ENCODE data around the gene OR2AK2.

DNA sequence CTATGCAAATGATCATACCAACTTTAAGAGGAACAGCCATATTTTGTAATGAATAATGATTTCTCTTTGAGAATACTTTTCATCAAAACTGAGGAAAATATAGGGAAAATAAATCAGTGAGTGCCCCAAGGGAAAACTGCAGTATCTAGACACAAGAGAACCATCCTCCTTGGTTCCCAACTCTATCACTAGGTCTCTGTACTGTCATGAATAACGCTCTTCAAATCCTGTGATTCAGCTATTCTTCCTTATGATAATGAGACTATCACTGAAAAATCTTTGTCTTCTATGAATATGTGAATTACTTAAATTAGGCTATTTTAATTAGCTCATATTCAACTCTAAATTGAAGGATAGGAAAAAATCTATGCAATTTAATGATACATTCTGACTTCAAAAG lies 50.8 kb downstream of the OR2AK2 start:
- TF ChIP-seq EZH2phosphoT487 (IDR thresholded peaks at IDR 0.05; ENCODE audit: borderline replicate concordance, low read depth) = no peak
- TF ChIP-seq, protein P1, sequence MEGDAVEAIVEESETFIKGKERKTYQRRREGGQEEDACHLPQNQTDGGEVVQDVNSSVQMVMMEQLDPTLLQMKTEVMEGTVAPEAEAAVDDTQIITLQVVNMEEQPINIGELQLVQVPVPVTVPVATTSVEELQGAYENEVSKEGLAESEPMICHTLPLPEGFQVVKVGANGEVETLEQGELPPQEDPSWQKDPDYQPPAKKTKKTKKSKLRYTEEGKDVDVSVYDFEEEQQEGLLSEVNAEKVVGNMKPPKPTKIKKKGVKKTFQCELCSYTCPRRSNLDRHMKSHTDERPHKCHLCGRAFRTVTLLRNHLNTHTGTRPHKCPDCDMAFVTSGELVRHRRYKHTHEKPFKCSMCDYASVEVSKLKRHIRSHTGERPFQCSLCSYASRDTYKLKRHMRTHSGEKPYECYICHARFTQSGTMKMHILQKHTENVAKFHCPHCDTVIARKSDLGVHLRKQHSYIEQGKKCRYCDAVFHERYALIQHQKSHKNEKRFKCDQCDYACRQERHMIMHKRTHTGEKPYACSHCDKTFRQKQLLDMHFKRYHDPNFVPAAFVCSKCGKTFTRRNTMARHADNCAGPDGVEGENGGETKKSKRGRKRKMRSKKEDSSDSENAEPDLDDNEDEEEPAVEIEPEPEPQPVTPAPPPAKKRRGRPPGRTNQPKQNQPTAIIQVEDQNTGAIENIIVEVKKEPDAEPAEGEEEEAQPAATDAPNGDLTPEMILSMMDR (IDR thresholded peaks at IDR 0.05) = no peak
- TF ChIP-seq EP300 (IDR thresholded peaks at IDR 0.05; ENCODE audit: borderline replicate concordance in 1 of 2, low read depth in 1 of 2, low read length in 1 of 2) = no peak
- TF ChIP-seq, protein P2, sequence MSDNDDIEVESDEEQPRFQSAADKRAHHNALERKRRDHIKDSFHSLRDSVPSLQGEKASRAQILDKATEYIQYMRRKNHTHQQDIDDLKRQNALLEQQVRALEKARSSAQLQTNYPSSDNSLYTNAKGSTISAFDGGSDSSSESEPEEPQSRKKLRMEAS (IDR thresholded peaks at IDR 0.05; ENCODE audit: low read depth) = no peak
- no peak for TF ChIP-seq POLR2AphosphoS5 (IDR thresholded peaks at IDR 0.05; ENCODE audit: low read depth, low read length)
- TF ChIP-seq, protein P3, sequence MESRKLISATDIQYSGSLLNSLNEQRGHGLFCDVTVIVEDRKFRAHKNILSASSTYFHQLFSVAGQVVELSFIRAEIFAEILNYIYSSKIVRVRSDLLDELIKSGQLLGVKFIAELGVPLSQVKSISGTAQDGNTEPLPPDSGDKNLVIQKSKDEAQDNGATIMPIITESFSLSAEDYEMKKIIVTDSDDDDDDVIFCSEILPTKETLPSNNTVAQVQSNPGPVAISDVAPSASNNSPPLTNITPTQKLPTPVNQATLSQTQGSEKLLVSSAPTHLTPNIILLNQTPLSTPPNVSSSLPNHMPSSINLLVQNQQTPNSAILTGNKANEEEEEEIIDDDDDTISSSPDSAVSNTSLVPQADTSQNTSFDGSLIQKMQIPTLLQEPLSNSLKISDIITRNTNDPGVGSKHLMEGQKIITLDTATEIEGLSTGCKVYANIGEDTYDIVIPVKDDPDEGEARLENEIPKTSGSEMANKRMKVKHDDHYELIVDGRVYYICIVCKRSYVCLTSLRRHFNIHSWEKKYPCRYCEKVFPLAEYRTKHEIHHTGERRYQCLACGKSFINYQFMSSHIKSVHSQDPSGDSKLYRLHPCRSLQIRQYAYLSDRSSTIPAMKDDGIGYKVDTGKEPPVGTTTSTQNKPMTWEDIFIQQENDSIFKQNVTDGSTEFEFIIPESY (IDR thresholded peaks at IDR 0.05; ENCODE audit: borderline replicate concordance, low read depth) = no peak
- no peak for TF ChIP-seq GABPA (IDR thresholded peaks at IDR 0.05; ENCODE audit: low read depth)
- no peak for TF ChIP-seq MEF2A (IDR thresholded peaks at IDR 0.05; ENCODE audit: borderline replicate concordance, low read depth)
